ENCODE data around the gene AP4E1.

GRCh38 chr15:50864873-50865272 is 43.6 kb upstream of the AP4E1 start:
- TF ChIP-seq YY1 (IDR thresholded peaks at IDR 0.05; ENCODE audit: insufficient read depth, insufficient read length) (no peak), ZNF274 (IDR thresholded peaks at IDR 0.05; ENCODE audit: low read depth, low read length) (no peak)
